B cell (primary cell): ENCODE results near the gene PAPSS1.

Source experiments
- CTCF ChIP-seq: fragments of 200-600 bp; IDR thresholded peaks from one replicate; pipeline ENCODE4 v1.8.0; 2022; ENCODE audit warnings: antibody characterized with exemption, mild to moderate bottlenecking
- EZH2 ChIP-seq: IDR thresholded peaks from 2 replicates; pipeline ENCODE4 v1.6.1; 2012; ENCODE audit warnings: borderline replicate concordance, low read depth, mild to moderate bottlenecking, moderate library complexity, low read length; ENCODE audit not compliant: insufficient read depth, poor library complexity, severe bottlenecking

DNA sequence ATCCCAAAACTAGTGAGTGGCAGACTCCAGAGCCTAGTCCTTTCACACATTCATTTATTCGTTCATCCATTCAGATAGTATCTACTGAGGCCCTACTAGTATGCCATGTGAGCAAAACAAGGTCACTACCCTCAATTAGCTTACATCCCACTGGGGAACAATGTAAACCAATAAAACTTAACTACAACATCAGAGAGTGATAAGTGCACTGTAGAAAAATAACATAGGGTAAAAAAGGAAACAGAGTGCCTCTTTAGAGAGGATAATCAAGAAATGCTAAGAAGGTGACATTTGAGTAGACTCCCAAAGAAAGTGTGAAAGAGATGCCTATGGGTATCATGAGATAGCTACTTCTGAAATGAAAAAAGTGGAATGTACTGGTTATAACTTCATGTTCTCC lies 18.5 kb downstream of the PAPSS1 start:
- TF ChIP-seq CTCF (no peak), EZH2 (no peak)
